HG02763 (cell line): ENCODE data around the gene ADAM23.

ENCODE experiments used
- ATAC-seq: cut with Tn5 transposase; IDR thresholded peaks from one replicate; pipeline ENCODE4 v1.9.1; 2021; ENCODE audit warnings: mild to moderate bottlenecking, moderate library complexity; ENCODE audit not compliant: unreplicated experiment

ADAM23 gene

DNA sequence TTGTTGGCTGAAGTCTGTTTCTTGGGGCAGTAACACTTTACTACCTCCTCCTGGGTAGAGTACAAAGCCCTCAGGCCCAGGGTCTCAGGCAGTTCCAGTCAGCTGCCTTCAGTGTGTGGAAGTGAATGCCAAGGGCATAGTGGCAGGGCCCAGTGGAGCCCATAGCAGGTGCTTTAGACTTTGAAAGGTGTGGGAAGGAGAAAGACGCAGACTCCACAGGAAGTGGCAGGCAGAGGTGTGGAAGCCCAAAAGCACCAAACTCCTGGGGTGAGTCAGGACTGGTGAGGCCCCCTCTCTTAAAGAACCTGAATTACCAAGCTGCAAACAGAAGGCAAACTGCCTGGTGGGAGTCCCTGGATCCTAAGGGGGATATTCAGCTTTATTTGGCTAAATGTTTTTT, 45.3 kb downstream of the ADAM23 start:
- ATAC-seq, result no peak

DNA sequence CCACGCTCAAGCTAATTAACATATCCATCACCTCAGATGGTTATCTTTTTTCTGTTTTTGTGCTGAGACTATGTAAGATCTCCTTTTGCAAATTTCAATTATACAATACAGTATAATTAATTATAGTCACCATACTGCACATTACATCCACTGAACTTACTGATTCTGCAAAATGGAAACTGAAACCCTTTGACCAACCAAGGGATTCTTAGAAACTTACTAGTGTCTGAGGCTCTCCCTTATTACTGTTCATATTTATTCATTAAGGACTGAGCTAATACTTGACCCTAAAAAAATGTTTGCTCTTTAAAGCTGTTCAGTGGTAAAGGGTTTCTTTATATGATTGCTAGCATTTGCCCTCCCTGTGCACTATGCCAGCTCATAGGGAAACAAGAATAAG, 50.7 kb downstream of the ADAM23 start:
- no peak for ATAC-seq

GRCh38 chr2:206502729-206503128, 59.4 kb downstream of the ADAM23 start:
- ATAC-seq, result no peak

DNA sequence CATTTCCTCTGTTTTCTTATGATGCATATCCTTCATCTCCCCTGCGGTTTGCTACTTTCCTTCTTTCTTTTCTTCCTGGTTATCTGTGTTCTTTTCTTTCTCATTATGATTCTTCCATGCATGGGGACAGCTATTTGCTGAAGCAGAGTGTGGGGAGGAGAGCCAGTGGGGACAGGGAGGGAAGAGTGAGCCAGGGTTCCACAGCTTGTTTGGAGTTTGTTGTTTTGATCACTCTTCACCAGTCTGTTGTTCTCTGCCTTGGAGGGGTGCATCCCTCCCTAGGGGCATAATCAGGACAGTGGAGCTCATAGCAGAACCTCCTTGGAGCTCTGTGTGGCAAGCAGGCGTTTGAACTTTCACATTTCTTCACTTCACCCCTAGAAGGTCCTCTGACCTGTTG, 68.0 kb downstream of the ADAM23 start:
- no peak for ATAC-seq

DNA sequence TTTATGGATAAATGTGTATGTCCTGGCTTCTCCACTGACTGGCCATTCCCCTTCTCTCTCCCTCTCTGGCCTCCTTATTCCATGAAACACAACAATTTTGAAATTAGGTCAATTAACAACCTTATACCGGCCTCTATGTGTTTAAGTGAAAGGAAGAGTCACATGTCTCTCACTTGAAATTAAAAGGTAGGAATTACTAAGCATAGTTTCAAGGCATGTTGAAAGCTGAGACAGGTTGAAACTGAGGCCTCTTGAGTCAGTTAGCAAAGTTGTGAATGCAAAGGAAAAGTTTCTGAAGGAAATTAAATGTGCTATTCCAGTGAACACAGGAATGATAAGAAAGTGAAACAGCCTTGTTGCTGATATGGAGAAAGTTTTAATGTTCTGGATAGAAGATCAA, 69.7 kb downstream of the ADAM23 start:
- no peak for ATAC-seq

- no peak for ATAC-seq
Observed at GRCh38 chr2:206515580-206515979, 72.2 kb downstream of the ADAM23 start.

GRCh38 chr2:206518997-206519396, 75.7 kb downstream of the ADAM23 start:
- ATAC-seq, result no peak

- no peak for ATAC-seq
Observed at GRCh38 chr2:206520450-206520849, 77.1 kb downstream of the ADAM23 start.

DNA sequence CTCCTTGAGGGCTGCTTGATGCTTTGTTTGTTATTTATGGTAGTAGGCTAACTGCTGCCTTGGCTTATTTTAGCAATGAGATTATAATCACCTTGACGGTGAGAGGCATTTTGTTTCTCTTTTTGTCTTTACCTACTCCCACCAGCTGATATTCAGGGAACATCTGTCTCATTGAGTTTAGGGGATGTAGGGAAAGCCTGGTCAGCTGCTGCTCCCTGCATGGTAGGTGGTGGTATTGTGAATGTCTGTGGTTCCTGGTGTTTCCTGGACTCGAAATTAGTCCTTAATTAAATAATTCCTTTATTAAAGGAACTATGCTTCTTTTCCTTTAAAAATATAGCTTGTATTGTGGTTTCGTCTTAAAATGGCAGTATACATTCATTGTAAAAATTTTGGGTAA, 77.8 kb downstream of the ADAM23 start:
- no peak for ATAC-seq

DNA sequence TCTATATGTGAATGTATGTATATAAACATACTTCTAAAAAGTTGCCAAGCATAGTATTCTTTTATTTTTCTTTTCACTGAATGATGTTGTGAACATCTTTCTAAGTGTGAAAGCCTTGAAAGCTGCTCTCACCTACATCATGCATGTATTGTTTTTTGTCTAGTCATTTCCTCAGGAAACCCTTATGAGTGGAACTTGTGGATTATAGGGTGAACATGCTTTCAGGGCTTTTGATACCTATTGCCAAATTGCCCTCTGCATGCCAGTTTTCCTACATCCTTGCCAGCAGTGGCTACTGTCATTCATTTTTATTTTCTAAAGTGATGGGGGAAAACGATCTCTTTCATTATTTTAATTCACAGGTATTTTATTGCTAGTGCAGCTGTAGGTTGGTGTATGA, 78.3 kb downstream of the ADAM23 start:
- ATAC-seq, result no peak

DNA sequence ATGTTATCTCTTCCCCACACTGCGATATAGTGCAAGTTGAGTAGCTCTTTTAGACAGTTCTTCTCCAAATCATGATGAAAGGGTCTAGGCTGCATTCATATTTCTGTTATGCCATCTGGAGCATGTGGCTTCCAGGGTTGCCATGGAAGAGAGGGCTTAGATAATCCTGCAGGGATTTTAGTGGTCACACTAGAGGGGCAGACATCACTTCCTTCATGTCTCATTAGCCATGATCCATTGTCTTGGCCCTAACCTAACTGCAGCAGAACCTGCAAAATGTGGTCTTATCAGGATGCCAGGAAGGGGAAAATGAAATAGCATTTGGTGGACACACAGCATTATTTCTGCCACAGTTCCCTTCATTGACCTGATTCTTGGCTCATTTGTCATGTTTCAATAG, 83.1 kb downstream of the ADAM23 start:
- ATAC-seq, result no peak

GRCh38 chr2:206527153-206527552, 83.8 kb downstream of the ADAM23 start:
- ATAC-seq, result no peak

DNA sequence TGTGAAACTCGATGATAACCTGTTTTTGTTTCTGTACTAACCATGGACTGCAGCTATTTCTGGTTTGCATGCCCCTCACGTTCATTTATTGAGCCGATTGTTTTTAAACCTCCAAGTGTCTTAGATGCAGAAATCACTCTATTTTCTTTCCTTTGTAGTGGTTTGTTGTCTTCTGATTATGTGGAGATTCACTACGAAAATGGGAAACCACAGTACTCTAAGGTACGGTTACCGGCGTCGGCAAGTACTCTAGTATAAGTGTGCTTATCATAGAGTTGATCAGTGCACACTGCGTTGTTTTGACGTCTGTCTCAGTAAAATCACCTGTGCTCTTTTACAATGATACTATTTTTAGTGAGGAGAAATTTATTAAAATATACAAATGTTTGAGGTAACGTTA, 87.4 kb downstream of the ADAM23 start:
- ATAC-seq, result no peak

DNA sequence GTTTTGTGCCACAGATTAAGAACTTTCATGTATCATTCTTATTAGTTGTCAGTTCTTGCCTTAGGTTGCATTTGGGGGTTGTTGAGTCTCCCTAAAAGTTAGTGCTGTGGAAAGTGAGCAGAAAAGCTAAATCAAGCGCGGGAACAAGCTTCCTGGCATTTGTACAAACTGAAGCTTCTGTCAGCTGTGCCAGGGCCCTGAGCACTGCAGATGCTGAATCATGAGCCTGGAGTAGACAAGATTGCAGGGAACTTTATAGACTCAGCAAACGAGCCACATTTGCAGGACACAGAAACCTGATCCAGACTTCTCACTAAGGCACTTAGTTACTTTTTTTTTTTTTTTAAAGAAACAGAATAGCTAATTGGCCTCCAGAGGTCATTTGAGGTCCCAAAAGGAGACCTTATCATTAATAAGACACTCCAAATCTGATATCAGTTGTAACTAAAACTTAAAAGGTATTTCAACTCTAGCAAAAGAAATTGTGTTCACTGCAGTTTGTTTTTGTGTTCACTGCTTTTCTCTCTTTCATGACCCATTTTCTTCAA, 88.7 kb downstream of the ADAM23 start:
- ATAC-seq, result no peak

GRCh38 chr2:206533977-206534376, 90.6 kb downstream of the ADAM23 start:
- no peak for ATAC-seq

- no peak for ATAC-seq
Observed at GRCh38 chr2:206535260-206535986, 92.1 kb downstream of the ADAM23 start.

DNA sequence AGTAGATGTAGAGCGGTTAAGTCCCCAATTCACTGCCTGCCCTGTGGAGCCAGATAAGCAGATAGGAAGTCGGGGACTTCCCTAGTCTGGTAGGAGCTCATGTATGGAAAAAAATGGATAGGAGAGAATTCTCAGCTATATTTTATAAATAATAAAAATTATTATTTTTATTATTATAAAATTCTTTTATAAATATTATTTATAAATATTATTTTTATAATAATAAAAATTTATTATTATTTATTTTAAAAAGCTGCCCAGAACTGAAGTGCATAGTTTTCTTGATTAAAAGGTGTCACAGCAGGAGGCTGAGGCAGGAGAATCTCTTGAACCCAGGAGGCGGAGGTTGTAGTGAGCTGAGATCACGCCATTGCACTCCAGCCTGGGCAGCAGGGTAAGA, 97.4 kb downstream of the ADAM23 start:
- no peak for ATAC-seq

DNA sequence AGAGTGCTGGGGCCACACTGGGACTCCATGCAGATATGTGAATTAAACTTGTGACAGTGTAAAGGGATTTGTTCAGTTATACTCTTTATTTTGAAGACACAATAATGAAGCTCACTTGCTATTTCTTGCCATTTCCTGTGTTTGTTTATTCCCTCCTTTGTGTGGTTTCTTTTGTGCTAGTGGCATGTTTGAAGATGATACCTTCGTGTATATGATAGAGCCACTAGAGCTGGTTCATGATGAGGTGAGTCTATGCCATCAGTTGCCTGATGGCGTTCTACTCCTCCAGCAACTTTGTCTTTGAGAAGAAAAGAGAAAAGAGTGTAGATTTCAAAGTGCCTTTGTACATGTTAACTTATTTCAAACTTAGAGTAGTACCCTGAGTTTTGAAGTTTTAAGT, 99.7 kb downstream of the ADAM23 start:
- no peak for ATAC-seq

- no peak for ATAC-seq
Observed at GRCh38 chr2:206548383-206548782, 105.1 kb downstream of the ADAM23 start.

DNA sequence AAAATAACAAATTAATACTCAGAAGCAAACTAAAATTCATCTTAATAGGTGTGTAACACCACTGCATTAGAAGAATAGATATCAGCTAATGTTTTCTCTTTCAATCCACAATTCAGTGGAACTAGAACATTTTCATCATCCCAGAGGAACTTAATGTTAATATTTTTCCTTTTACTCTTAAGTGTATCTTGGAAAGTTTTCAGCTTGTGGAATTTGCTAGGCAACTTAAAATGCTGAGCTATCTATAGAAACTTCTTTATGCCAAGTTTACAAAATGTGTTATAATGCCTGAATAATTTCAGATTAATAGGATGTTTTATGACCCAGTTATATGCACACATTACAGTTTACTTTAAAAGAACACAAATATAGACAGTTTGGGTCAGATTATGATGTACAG, 112.4 kb downstream of the ADAM23 start:
- ATAC-seq, result no peak

DNA sequence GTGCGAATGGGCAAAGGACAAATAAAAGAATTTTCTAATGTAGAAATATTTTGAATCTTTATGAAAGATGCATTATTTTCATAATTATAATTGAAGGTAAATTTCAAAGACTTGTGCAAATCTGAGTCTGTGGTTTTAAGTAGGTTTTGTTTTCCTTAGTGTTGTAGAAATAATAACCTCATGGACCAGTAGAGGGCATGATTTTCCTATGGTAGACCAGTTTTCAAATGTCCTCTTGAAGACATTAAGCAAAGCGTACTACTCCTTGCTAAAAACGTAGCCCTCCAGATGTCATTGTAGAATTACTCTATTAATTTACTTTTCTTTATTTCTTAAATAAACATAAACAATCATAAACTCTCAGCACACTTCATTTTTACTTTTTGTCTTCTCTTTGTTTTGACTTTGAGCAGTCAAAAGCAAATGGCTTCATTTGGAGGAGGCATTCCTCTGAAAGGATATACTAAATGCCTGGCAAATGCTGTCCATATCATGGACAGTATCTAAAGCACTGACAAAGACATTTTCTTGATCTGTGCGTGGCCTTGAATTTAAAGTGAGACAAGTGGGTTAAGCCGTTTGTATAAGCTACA, 113.1 kb downstream of the ADAM23 start:
- no peak for ATAC-seq

GRCh38 chr2:206557321-206557720, 114.0 kb downstream of the ADAM23 start:
- ATAC-seq, result no peak

DNA sequence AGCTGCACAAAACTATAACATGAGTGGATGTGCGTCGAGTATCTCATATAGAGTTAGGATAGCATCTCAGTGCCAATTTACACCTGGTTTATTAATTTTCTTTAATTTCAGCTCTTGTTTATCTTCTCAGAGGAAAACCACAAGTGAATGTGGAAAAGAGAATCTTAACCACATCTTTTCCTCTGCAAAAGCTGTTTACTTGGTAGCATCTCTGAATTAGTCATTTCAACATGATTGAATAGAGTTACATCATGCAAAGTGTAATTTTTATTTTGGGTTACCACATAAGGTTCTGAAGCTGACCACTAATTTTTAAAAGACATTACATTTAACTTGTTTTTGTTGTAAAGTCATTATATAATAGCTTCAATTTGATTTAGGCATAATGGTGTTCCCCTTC, 115.2 kb downstream of the ADAM23 start:
- ATAC-seq, result no peak
